ENCODE measurements around the gene ANKRD12. TPM values are rescaled to one million over a fixed set of nuclear protein-coding genes. Genes with fewer than 3 reads are reported as not detected.

ANKRD12 gene
- total and polyA plus RNA-seq, 4 donors, result 2.7 to 59.7 (median 17.3) TPM

DNA sequence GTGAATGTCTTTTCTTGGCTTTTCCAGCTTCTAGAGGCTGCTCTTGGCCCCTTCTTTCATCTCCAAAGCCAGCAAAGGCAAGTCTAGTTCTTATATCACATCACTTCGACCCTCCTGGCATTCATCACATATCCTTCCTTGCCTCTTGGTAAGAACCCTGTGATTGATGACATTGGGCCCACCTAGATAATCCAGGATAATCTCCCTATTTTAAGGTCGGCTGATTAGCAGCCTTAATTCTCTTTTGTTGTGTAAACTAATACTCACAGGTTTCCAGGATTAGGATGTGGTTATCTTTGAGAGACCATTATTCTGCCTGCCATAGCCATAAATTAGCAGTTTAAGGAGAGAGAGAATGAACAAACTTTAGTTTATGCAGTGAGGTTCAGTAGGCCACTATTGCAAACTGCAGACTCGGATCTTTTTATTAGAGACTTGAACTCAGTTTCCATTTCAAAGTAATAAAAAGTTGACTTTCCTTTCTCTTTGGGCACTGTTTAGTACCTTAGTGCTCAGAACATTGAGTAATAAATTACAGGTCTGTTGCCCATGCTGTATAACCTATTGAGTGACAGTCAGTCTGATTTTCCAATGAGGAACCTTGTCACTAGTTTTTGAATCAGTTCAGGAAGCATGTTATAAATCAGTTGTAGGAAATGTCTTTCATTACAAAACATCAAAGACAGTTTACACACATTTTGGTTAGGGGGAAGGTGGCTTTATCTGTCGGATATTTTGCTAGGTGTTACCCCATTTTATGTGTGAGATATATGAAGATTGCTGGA lies 29.6 kb upstream of the ANKRD12 start:
- Histone ChIP-seq H3K9me3 (ENCODE audit: control insufficient read depth in 4 of 4, low read length in 3 of 4) (no peaks in the 10 kb centered on the region), H3K27me3 (ENCODE audit: control insufficient read depth in 4 of 4, insufficient read depth in 4 of 4, low read length in 3 of 4) (no peaks in the 10 kb centered on the region), H3K36me3 (ENCODE audit: control insufficient read depth in 4 of 4, insufficient read depth in 3 of 4, low read depth in 1 of 4, low read length in 3 of 4) (peaks cover 0 to 2% (median under 1%) of the 10 kb centered on the region in 4 donors), H3K9ac (ENCODE audit: low read depth in 1 of 2, low read length in 2 of 2) (peak overlapping the region; percentile 29 to 36), H3K4me1 (ENCODE audit: control insufficient read depth in 4 of 4, insufficient read depth in 4 of 4, low read length in 3 of 4) (peaks cover 15 to 70% (median 39%) of the 10 kb centered on the region in 4 donors), H3K27ac (ENCODE audit: low read depth in 1 of 2, low read length in 2 of 2) (peak overlapping the region; percentile 26 to 67), H3K4me3 (ENCODE audit: low read depth in 1 of 3, low read length in 3 of 3) (no peak overlapping the region)
- no peak for DNase-seq (ENCODE audit: low spot score)
- 29% methylated on average over 4 of the region's 4 CpGs for WGBS
- TF ChIP-seq SP1 (IDR thresholded peaks at IDR 0.05) (no peak), RAD21 (IDR thresholded peaks at IDR 0.05) (peak in 1 of 2 donors; percentile 12)
- TF ChIP-seq, protein P1, sequence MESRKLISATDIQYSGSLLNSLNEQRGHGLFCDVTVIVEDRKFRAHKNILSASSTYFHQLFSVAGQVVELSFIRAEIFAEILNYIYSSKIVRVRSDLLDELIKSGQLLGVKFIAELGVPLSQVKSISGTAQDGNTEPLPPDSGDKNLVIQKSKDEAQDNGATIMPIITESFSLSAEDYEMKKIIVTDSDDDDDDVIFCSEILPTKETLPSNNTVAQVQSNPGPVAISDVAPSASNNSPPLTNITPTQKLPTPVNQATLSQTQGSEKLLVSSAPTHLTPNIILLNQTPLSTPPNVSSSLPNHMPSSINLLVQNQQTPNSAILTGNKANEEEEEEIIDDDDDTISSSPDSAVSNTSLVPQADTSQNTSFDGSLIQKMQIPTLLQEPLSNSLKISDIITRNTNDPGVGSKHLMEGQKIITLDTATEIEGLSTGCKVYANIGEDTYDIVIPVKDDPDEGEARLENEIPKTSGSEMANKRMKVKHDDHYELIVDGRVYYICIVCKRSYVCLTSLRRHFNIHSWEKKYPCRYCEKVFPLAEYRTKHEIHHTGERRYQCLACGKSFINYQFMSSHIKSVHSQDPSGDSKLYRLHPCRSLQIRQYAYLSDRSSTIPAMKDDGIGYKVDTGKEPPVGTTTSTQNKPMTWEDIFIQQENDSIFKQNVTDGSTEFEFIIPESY (IDR thresholded peaks at IDR 0.05), result no peak

DNA sequence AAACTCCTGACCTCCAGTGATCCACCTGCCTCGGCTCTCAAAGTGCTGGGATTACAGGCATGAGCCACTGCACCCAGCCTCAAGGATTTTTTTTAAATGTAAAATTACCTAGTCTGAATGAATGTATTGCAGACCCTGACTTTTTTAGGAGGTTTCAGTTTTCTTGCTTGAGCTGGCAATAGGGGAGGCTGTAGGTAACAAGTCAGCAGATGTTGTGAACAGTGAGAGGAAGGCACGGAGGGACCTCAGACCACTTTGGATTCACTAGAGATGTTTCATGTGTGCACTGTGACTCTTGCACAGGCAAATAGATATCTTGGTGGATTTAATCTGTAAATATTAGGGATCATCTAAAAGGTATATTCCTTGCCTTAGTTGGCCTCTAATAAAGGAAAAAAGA lies 27.7 kb upstream of the ANKRD12 start:
- Histone ChIP-seq H3K27me3 (ENCODE audit: control insufficient read depth in 4 of 4, insufficient read depth in 4 of 4, low read length in 3 of 4) (no peaks in the 10 kb centered on the region), H3K27ac (ENCODE audit: low read depth in 1 of 2, low read length in 2 of 2) (no peak overlapping the region), H3K9me3 (ENCODE audit: control insufficient read depth in 4 of 4, low read length in 3 of 4) (no peaks in the 10 kb centered on the region), H3K36me3 (ENCODE audit: control insufficient read depth in 4 of 4, insufficient read depth in 3 of 4, low read depth in 1 of 4, low read length in 3 of 4) (peaks cover 0 to 2% (median under 1%) of the 10 kb centered on the region in 4 donors), H3K4me3 (ENCODE audit: low read depth in 1 of 3, low read length in 3 of 3) (no peak overlapping the region), H3K4me1 (ENCODE audit: control insufficient read depth in 4 of 4, insufficient read depth in 4 of 4, low read length in 3 of 4) (peaks cover 17 to 81% (median 48%) of the 10 kb centered on the region in 4 donors), H3K9ac (ENCODE audit: low read depth in 1 of 2, low read length in 2 of 2) (peak overlapping the region in 1 of 2 donors; percentile 14)
- no peak for DNase-seq (ENCODE audit: low spot score)
- no peak for TF ChIP-seq FOXA2 (IDR thresholded peaks at IDR 0.05)
- TF ChIP-seq SP1 (IDR thresholded peaks at IDR 0.05), result no peak
- no peak for TF ChIP-seq GABPA (IDR thresholded peaks at IDR 0.05 in 1 of 2, conservative IDR thresholded peaks at IDR 0.05 in 1 of 2)
- TF ChIP-seq HNF4A (conservative IDR thresholded peaks at IDR 0.05), result no peak
- no peak for TF ChIP-seq YY1 (IDR thresholded peaks at IDR 0.05)
- no peak for TF ChIP-seq NR2F2 (IDR thresholded peaks at IDR 0.05)
- TF ChIP-seq TAF1 (conservative IDR thresholded peaks at IDR 0.05), result no peak
- WGBS, result 73% methylated on average over 2 of the region's 2 CpGs

DNA sequence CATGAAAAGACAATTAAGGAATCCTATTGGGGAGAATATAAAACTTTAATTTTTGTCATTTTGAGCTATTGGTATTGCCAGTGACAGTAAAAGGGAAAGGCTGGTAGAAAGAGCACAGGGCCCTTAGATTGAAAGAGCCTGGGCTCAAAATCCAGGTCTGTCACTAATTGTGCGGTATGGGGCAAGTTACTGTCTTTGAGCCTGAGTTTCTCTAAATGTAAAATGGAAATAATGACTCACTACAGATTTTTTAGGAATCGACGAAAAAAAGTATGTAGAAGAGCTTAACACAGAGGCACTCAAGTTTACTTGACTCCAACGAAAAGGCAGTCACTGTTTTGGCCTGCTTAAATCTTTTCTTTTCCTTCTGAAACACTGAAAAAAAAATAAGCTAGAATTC lies 27.1 kb upstream of the ANKRD12 start:
- Histone ChIP-seq H3K9ac (ENCODE audit: low read depth in 1 of 2, low read length in 2 of 2) (peak overlapping the region in 1 of 2 donors; percentile 14), H3K27ac (ENCODE audit: low read depth in 1 of 2, low read length in 2 of 2) (peak overlapping the region; percentile 24 to 43), H3K4me1 (ENCODE audit: control insufficient read depth in 4 of 4, insufficient read depth in 4 of 4, low read length in 3 of 4) (peaks cover 16 to 78% (median 48%) of the 10 kb centered on the region in 4 donors), H3K27me3 (ENCODE audit: control insufficient read depth in 4 of 4, insufficient read depth in 4 of 4, low read length in 3 of 4) (no peaks in the 10 kb centered on the region), H3K36me3 (ENCODE audit: control insufficient read depth in 4 of 4, insufficient read depth in 3 of 4, low read depth in 1 of 4, low read length in 3 of 4) (peaks cover 0 to 2% (median under 1%) of the 10 kb centered on the region in 4 donors), H3K4me3 (ENCODE audit: low read depth in 1 of 3, low read length in 3 of 3) (no peak overlapping the region), H3K9me3 (ENCODE audit: control insufficient read depth in 4 of 4, low read length in 3 of 4) (no peaks in the 10 kb centered on the region)
- 68% methylated on average over 4 of the region's 4 CpGs for WGBS
- TF ChIP-seq, protein P2, sequence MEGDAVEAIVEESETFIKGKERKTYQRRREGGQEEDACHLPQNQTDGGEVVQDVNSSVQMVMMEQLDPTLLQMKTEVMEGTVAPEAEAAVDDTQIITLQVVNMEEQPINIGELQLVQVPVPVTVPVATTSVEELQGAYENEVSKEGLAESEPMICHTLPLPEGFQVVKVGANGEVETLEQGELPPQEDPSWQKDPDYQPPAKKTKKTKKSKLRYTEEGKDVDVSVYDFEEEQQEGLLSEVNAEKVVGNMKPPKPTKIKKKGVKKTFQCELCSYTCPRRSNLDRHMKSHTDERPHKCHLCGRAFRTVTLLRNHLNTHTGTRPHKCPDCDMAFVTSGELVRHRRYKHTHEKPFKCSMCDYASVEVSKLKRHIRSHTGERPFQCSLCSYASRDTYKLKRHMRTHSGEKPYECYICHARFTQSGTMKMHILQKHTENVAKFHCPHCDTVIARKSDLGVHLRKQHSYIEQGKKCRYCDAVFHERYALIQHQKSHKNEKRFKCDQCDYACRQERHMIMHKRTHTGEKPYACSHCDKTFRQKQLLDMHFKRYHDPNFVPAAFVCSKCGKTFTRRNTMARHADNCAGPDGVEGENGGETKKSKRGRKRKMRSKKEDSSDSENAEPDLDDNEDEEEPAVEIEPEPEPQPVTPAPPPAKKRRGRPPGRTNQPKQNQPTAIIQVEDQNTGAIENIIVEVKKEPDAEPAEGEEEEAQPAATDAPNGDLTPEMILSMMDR (IDR thresholded peaks at IDR 0.05; ENCODE audit: low read depth, low read length, missing input control), result no peak
- TF ChIP-seq HNF4A (conservative IDR thresholded peaks at IDR 0.05) (no peak), FOXA1 (IDR thresholded peaks at IDR 0.05) (no peak), YY1 (IDR thresholded peaks at IDR 0.05) (no peak), RXRA (IDR thresholded peaks at IDR 0.05) (no peak), FOXA2 (IDR thresholded peaks at IDR 0.05) (no peak), TAF1 (conservative IDR thresholded peaks at IDR 0.05) (no peak)
- TF ChIP-seq, protein P3, sequence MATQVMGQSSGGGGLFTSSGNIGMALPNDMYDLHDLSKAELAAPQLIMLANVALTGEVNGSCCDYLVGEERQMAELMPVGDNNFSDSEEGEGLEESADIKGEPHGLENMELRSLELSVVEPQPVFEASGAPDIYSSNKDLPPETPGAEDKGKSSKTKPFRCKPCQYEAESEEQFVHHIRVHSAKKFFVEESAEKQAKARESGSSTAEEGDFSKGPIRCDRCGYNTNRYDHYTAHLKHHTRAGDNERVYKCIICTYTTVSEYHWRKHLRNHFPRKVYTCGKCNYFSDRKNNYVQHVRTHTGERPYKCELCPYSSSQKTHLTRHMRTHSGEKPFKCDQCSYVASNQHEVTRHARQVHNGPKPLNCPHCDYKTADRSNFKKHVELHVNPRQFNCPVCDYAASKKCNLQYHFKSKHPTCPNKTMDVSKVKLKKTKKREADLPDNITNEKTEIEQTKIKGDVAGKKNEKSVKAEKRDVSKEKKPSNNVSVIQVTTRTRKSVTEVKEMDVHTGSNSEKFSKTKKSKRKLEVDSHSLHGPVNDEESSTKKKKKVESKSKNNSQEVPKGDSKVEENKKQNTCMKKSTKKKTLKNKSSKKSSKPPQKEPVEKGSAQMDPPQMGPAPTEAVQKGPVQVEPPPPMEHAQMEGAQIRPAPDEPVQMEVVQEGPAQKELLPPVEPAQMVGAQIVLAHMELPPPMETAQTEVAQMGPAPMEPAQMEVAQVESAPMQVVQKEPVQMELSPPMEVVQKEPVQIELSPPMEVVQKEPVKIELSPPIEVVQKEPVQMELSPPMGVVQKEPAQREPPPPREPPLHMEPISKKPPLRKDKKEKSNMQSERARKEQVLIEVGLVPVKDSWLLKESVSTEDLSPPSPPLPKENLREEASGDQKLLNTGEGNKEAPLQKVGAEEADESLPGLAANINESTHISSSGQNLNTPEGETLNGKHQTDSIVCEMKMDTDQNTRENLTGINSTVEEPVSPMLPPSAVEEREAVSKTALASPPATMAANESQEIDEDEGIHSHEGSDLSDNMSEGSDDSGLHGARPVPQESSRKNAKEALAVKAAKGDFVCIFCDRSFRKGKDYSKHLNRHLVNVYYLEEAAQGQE (IDR thresholded peaks at IDR 0.05), result no peak
- TF ChIP-seq, protein P4, sequence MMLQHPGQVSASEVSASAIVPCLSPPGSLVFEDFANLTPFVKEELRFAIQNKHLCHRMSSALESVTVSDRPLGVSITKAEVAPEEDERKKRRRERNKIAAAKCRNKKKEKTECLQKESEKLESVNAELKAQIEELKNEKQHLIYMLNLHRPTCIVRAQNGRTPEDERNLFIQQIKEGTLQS (IDR thresholded peaks at IDR 0.05), result no peak
- TF ChIP-seq, protein P5, sequence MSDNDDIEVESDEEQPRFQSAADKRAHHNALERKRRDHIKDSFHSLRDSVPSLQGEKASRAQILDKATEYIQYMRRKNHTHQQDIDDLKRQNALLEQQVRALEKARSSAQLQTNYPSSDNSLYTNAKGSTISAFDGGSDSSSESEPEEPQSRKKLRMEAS (IDR thresholded peaks at IDR 0.05), result no peak
- TF ChIP-seq, protein P1 (IDR thresholded peaks at IDR 0.05), result no peak
- DNase-seq (ENCODE audit: low spot score), result no peak

Data from liver (tissue), 9 donors.